GM21360 (cell line): ENCODE data around the gene GAREM1.
"Not testable (repeated sequence)": the region's sequence is repeated elsewhere in the genome, so short reads cannot be mapped to it uniquely, and the experiment has no call there.

Source experiments
- ATAC-seq: cut with Tn5 transposase; IDR thresholded peaks from one replicate; pipeline ENCODE4 v1.9.1; 2021; ENCODE audit warnings: mild to moderate bottlenecking, moderate library complexity; ENCODE audit not compliant: unreplicated experiment

GAREM1 gene

DNA sequence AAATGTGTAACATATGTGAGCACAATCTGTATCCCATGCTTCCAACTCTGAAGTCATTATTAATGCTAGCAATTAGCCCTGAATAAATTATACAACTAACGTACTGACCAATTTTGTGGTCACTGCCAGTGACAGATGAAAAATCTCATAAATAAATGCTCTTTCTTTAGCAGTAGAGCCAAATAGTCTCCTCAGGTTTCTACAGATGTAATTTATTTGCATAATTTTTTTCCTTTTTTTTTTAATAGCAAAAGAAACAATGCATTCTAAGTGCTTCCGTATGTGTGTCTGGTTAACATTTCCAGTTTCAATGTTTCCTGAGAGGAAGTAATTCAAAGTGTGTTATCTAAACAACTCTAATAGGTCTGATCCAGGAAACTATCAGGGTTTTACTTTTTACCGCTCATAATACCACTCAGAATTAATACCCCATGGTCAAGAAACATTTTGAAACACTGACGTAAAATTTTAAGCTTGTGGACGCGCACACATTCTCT lies 172.5 kb downstream of the GAREM1 start:
- no peak for ATAC-seq

GRCh38 chr18:32297579-32298170 lies 173.0 kb downstream of the GAREM1 start:
- ATAC-seq, result no peak

DNA sequence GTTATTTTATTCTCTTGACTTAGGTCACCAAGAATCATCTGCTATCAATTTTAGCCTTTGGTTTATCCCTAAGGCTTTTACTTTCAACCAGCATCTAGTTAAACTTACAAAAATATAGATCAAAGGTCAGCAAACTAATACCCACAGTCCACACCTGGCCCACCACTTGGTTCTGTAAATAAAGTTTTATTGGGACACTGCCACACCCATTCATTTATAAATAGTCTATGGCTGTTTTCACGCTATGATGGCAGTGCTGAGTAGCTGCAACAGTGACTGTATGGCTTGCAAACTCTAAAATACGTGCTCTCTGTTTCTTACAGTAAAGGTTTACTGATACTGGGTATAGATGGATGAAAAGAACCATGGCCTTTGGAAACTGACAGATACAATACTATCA lies 173.8 kb downstream of the GAREM1 start:
- ATAC-seq, result no peak

DNA sequence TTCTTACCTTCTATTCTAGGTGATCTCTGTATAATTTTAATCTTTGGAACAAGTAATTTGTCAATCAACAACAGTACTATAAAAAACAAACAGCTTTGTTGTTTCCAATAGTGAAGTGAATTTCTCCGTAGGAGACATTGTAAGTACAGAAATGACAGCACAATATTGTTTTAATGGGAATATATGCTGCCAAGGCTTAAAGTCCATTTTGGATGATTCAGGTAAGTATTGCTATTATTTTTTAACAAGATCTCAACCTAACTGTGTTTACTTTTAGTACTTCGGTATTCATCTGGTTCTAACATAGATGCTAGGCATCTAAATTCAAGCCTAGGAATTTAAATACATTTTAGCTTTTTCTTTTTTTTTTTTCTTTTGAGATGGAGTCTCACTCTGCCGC lies 175.1 kb downstream of the GAREM1 start:
- ATAC-seq, result no peak

GRCh38 chr18:32293107-32293506 lies 177.6 kb downstream of the GAREM1 start:
- no peak for ATAC-seq

- ATAC-seq, result not testable (repeated sequence)
Measured at GRCh38 chr18:32291623-32292022, 179.1 kb downstream of the GAREM1 start.

GRCh38 chr18:32290810-32291209 lies 179.9 kb downstream of the GAREM1 start:
- no peak for ATAC-seq

DNA sequence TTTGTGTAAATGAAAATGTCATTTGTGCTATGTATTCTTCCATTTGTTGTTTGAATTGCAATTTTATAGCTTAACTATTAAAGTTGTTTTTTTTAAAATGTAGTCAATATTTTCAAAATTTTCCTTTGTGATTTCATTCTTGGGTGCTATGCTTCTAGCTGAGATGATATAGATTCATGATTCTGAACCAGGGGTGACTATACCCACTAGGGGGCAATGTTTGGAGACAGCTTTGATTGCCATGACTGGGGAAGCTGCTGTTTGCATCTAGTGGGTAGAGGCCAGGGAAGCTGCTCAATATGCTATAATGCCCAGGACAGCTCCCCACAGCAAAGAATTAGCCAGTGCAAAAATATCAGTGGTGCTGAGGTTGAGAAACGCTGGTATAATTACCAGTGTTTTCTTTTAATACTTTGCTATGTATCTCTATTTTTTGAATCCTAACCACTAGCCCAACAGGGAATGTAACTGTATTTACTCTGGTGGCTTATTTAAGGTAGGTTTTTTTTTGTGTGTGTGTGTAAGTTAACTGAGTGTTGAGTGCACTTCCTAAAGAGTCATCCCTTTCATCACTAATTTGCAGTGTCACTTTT lies 181.1 kb downstream of the GAREM1 start:
- peak; percentile 93 for ATAC-seq

DNA sequence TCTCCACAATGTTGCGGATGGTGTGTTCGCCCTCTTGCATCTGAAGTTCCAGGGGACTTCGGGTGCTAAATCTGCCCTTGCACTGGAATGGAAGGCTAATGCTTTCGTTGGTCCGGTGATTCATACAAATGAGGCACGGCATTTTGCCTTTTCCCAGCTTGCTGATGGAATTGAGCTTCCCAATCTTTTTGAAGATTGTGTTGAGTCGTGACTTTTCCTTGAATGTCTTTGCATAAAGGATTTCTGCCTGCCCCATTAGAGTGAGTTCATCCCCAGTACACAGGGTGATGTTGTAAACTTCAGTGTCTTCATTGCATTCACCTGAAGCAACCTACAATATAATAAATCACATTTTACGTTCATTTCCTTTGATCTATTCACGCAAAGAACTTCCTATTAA lies 182.8 kb downstream of the GAREM1 start:
- ATAC-seq, result no peak

- no peak for ATAC-seq
Measured at GRCh38 chr18:32287249-32287648, 183.4 kb downstream of the GAREM1 start.

DNA sequence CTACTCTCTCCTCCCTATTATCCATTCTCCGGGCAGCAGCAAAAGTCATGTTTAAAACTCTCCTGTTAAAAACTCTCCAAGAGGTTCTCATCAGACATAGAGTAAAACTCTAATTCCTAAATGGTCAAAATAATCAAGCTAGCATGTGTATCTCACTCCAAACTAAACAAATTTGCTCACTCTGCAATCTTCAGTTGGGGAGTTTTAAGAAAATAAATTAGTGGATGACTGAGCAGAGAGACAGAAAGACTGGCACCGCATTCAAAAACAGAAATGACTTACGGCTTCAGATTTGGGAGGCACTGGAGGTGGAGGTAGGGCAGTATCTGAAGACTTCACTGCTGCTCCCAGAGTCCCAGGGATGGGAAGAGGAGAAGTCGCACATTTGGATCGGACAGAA lies 183.9 kb downstream of the GAREM1 start:
- no peak for ATAC-seq

DNA sequence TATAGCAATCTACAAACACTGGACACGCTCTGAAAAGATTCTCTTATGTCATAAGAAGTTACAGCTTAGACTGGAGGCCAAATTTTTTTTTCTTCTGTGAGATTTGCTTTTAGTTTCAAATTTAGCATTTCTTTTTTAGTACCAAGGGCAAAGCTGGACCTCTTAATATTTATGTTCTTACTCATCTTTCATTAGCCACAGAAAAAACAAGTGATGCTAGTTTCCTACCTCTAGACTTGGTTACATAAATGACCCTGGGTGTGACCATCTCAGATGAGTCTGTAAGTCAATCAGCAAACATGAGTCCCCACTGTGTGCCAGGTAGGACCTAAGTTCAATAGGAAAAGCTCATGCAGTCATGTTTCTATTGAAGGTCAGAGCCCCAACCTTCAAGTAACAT lies 186.4 kb downstream of the GAREM1 start:
- ATAC-seq, result no peak

GRCh38 chr18:32280911-32281310 lies 189.8 kb downstream of the GAREM1 start:
- ATAC-seq, result no peak

DNA sequence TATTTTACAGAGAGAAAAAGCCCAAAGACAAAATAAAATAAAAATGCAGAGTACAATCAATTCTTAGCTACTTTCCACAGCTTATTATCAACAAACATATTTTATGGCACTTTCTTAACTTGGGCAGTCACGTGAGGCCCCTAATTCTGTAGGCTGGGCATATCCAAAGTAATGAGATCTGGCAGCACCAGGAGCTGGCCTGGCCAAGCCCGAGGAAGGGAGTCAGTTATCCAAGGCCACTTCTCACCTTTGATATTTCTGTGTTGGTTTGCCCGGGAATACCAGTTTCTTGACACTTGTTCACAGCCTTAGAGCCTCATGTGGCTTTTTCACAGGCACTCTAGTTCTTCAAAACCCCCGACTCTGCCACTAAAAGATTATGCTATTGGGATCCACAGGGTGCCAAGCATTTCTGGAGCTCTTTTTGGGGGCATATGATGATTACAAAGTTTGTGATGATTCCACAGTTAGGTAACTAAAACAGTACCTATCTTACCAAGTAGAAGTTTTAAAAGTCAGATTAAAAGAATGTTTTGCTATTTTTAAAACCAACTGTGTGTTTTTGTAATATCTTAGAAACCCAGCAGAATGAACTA lies 190.4 kb downstream of the GAREM1 start:
- ATAC-seq, result no peak

GRCh38 chr18:32278177-32278799 lies 192.4 kb downstream of the GAREM1 start:
- no peak for ATAC-seq

DNA sequence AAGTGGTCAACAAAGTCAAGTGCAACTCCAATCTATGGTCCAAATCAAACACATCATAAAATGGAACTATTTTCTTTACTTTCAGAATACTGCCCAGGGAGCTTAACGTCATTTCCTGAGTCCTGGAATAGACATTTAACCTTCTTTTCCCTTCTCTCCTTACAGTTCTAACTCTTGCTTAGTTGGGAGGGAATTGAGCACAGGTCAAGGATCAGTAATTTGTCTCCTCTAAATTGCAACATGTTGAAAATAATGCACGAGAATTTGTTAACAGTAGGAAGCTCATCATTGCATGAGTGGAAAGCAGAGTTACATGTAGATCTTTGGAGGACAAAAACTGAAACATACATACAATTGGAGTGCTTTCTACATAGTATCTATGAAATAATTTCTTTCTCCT lies 193.1 kb downstream of the GAREM1 start:
- no peak for ATAC-seq

DNA sequence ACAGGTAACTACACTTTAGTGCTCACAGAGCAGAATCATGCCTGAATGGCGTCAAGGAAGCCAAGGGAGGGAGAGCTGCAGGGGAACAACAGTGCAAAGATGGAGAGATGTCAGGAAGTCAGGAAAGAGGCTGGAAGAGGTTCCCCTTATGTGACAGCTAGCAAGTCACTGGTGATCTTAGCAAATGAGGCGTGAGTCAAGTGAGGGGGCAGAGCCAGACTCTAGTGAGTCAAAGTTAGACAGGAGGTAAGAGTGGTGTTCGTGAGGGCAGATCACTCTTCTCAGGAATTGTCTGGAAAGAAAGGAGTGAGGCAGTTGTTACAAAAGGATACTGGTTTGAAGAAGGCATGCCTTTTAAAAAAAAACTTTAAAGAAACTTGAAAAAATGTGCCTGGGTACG lies 193.8 kb downstream of the GAREM1 start:
- no peak for ATAC-seq

GRCh38 chr18:32276256-32276655 lies 194.4 kb downstream of the GAREM1 start:
- ATAC-seq, result no peak

DNA sequence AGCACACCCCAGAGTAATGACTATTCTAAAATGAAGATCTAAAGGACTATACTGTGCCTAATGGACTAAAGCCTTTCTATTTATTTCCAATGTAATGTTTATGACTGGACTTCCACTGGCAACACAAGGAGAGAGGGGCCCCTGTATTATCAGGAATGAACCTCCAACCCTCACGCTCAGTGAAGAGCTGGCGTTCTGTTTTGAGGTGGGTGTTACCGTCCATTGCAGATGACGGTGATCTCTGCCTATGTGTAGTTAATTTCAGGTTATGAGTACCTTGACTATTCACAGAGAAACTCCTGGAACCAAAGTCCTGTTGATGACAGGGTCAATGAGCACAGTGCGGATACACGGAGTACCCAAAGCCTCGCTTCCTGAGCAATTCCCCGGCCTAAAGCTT lies 195.5 kb downstream of the GAREM1 start:
- ATAC-seq, result no peak

DNA sequence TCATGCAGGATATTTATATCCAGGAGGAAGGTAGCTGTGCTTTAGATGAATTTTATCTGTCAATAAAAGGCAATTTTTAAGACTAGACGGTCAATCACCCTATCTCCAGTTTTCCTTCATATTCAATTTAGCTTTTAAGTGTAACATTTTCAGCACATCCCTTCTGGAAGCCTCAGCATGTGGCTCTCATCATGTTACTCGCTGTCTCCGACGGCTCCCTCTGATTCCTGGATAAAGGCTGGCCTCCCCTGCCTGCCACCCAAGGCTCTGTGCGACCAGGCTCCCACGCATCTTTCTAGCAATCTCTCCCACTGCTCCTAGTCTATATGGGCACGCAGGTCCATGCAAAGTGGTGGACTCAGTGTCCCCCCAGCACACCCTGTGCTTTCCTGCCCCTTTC lies 196.4 kb downstream of the GAREM1 start:
- no peak for ATAC-seq

GRCh38 chr18:32271672-32272208 lies 198.9 kb downstream of the GAREM1 start:
- ATAC-seq, result peak; percentile 89

- ATAC-seq, result no peak
Measured at GRCh38 chr18:32270341-32270740, 200.3 kb downstream of the GAREM1 start.
